Measurements from ENCODE around the gene ENO2. TPM values are rescaled to one million over a fixed set of nuclear protein-coding genes. Genes with fewer than 3 reads are reported as not detected.

Gene ENO2
- total RNA-seq, 2 experiments from 2014 or later = 85.6 to 103 TPM

GRCh38 chr12:6928022-6928702, 13.8 kb downstream of the ENO2 start:
- intact Hi-C loops (cut with DNase I, micrococcal nuclease) = no loop called here
- H3K9me3 Mint-ChIP-seq = no peaks in the 10 kb centered on the region
- Histone ChIP-seq H3K9me3 (ENCODE audit: control insufficient read depth in 1 of 2, insufficient read depth in 1 of 2, low read length in 2 of 2) (no peaks in the 10 kb centered on the region), H3K36me3 (ENCODE audit: insufficient read depth, low read length) (peaks cover 10% of the 10 kb centered on the region), H3K4me1 (ENCODE audit: insufficient read depth, low read length) (peaks cover 54% of the 10 kb centered on the region), H3K27ac (ENCODE audit: low read depth in 1 of 2, low read length in 2 of 2) (peak overlapping the region; percentile 79 to 82), H3K4me3 (ENCODE audit: low read length) (peak overlapping the region; percentile 65), H3K27me3 (ENCODE audit: control insufficient read depth in 1 of 2, insufficient read depth in 2 of 2, low read length in 2 of 2) (no peaks in the 10 kb centered on the region)
- no peaks in the 10 kb centered on the region for H3K27me3 Mint-ChIP-seq
- H3K36me3 Mint-ChIP-seq (ENCODE audit: low read depth) = peaks cover 15% of the 10 kb centered on the region
- CTCF ChIA-PET = interaction anchor here (0.6 to 4.0 kb wide), 3 partner anchors 9 to 75 kb away, joined by 3 to 26 read pairs (median 6); partner anchors contain the start of gene SPSB2
- DNase-seq = peak in 1 of 14 experiments; percentile 32
- peak; percentile 9 for ATAC-seq (ENCODE audit: poor library complexity)
- POLR2A ChIA-PET = interaction anchor here (1.0 to 6.4 kb wide), 6 partner anchors 8 to 55 kb away, joined by 3 to 76 read pairs (median 12); partner anchors contain the start of genes C12orf57, ENO2, PTPN6 and RNU7-1
- peak overlapping the region; percentile 87 for H3K27ac Mint-ChIP-seq
- TF ChIP-seq CTCF (IDR thresholded peaks at IDR 0.05) = no peak
- peak overlapping the region; percentile 90 for H3K4me3 Mint-ChIP-seq
- H3K4me1 Mint-ChIP-seq (ENCODE audit: low read depth) = peaks cover 63% of the 10 kb centered on the region

- no peak for TF ChIP-seq CTCF (IDR thresholded peaks at IDR 0.05)
- intact Hi-C loops (cut with DNase I, micrococcal nuclease) = no loop called here
- H3K27ac Mint-ChIP-seq = peak overlapping the region; percentile 87
- no peak for ATAC-seq (ENCODE audit: poor library complexity)
- Histone ChIP-seq H3K9me3 (ENCODE audit: control insufficient read depth in 1 of 2, insufficient read depth in 1 of 2, low read length in 2 of 2) (no peaks in the 10 kb centered on the region), H3K4me1 (ENCODE audit: insufficient read depth, low read length) (peaks cover 59% of the 10 kb centered on the region), H3K27me3 (ENCODE audit: control insufficient read depth in 1 of 2, insufficient read depth in 2 of 2, low read length in 2 of 2) (no peaks in the 10 kb centered on the region), H3K27ac (ENCODE audit: low read depth in 1 of 2, low read length in 2 of 2) (peak overlapping the region; percentile 79 to 82), H3K4me3 (ENCODE audit: low read length) (peak overlapping the region; percentile 65), H3K36me3 (ENCODE audit: insufficient read depth, low read length) (peaks cover 3% of the 10 kb centered on the region)
- CTCF ChIA-PET = interaction anchor here (0.7 to 4.0 kb wide), 4 partner anchors 8 to 59 kb away, joined by 3 to 26 read pairs (median 4); partner anchors contain the start of gene SPSB2
- DNase-seq = peak in 2 of 14 experiments; percentile 32 to 42
- H3K4me3 Mint-ChIP-seq = peak overlapping the region; percentile 90
- POLR2A ChIA-PET = interaction anchor here (1.0 to 6.4 kb wide), 8 partner anchors 8 to 77 kb away, joined by 3 to 76 read pairs (median 8); partner anchors contain the start of genes C12orf57, CDCA3, ENO2 and PTPN6
- no peaks in the 10 kb centered on the region for H3K27me3 Mint-ChIP-seq
- H3K4me1 Mint-ChIP-seq (ENCODE audit: low read depth) = peaks cover 69% of the 10 kb centered on the region
- no peaks in the 10 kb centered on the region for H3K9me3 Mint-ChIP-seq
- H3K36me3 Mint-ChIP-seq (ENCODE audit: low read depth) = peaks cover 15% of the 10 kb centered on the region
Observed at GRCh38 chr12:6928703-6929407, 14.5 kb downstream of the ENO2 start.
